Islet precursor cell (in vitro differentiated cells): ENCODE measurements around the gene KPNB1.

Experiments used
- DNase-seq: peaks from one replicate; pipeline ENCODE4 v3.0.0-alpha.2; 2018

Gene KPNB1

DNA sequence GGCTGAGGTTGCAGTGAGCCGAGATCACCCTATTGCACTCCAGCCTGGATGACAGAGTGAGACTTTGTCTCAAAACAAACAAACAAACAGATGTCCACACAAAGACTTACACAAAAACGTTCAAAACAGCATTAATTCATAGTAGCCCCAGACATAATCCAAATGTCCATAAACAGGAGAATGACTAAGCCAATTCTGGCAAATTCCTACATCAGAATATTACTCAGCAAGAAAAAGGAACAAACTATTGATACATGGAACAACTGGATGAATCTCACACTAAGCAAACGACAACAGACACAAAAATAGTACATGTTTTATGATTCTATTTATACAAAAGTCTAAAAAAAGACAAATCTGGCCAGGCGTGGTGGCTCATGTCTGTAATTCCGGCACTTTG, 10.8 kb upstream of the KPNB1 start:
- DNase-seq, result no peak

DNA sequence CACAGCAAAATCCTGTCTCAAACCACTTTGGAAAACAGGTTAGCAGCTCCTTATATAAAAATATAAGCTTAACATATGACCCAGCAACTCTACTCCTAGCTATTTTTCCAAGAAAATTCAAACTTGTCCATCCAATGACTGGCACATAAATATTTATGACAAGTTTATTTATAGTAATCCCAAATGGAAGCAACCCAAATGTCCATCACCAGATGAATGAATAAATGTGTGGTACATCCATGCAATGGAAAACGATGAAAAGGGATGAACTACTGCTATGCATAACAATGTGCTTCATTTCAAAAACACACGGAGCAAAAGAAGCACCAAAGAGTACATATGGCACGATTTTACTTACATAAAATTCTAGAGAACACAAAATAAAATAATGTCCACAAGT, 9.6 kb upstream of the KPNB1 start:
- DNase-seq, result no peak

DNA sequence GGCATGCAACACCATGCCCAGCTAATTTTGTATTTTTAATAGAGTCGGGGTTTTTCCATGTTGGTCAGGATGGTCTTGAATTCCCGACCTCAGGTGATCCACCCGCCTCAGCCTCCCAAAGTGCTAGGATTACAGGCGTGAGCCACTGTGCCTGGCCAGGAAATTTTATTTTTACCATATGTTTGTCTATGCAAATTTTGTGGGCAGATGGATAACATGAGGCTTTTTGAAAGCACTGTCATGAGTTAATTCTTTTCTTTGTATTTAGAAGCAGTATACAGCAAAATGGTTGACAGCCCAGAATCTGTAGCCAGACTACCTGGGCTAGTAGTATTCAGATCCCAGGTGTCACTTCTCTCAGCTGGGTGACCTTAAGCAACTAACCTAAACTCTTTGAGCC, 8.5 kb upstream of the KPNB1 start:
- no peak for DNase-seq

DNA sequence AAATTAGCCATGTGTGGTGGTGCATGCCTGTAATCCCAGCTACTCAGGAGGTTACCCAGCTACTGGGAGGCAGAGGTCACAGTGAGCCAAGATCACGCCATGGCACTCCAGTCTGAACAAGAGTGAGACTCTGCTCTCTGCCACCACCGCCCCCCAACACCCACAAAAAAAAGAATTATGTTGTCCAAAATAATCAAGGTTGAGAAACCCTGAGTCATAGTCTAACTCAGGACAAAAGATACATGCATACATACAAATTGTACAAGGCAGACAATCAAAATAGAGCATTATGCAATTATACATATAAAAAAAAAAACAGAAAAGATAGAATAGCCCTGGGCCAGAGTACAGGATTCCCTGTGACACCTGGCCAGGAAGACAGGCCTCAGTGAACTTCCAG, 6.6 kb upstream of the KPNB1 start:
- no peak for DNase-seq

DNA sequence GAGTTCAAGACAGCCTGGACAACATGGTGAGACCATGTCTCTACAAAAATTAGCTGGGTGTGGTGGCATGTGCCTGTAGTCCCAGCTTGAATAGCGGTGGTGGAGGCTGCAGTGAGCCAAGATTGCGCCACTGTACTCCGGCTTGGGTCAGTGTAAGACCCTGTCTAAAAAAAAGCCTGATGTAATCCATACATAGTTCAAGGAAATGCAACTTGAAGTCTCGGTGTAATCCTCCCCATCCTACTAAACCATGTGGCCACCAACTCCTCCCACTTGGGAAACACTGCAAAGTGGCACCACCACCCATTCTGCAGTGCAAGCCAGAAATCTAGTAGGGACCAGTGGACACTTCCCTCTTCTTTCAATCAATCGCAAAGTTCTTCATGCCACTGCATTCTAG, 5.4 kb upstream of the KPNB1 start:
- no peak for DNase-seq

DNA sequence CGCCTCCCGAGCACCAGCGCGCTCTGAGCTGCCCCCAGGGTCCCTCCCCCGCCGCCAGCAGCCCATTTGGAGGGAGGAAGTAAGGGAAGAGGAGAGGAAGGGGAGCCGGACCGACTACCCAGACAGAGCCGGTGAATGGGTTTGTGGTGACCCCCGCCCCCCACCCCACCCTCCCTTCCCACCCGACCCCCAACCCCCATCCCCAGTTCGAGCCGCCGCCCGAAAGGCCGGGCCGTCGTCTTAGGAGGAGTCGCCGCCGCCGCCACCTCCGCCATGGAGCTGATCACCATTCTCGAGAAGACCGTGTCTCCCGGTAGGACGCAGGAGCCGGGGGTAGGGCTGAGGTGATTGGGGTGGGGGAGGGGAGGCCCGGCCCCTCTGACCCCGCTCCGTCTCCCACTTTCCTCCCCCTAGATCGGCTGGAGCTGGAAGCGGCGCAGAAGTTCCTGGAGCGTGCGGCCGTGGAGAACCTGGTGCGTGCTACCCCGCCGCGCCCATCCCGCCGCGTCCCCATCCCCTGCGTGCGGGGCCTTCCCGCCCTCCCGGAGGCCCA, 329 bp downstream of the KPNB1 start:
- no peak for DNase-seq

DNA sequence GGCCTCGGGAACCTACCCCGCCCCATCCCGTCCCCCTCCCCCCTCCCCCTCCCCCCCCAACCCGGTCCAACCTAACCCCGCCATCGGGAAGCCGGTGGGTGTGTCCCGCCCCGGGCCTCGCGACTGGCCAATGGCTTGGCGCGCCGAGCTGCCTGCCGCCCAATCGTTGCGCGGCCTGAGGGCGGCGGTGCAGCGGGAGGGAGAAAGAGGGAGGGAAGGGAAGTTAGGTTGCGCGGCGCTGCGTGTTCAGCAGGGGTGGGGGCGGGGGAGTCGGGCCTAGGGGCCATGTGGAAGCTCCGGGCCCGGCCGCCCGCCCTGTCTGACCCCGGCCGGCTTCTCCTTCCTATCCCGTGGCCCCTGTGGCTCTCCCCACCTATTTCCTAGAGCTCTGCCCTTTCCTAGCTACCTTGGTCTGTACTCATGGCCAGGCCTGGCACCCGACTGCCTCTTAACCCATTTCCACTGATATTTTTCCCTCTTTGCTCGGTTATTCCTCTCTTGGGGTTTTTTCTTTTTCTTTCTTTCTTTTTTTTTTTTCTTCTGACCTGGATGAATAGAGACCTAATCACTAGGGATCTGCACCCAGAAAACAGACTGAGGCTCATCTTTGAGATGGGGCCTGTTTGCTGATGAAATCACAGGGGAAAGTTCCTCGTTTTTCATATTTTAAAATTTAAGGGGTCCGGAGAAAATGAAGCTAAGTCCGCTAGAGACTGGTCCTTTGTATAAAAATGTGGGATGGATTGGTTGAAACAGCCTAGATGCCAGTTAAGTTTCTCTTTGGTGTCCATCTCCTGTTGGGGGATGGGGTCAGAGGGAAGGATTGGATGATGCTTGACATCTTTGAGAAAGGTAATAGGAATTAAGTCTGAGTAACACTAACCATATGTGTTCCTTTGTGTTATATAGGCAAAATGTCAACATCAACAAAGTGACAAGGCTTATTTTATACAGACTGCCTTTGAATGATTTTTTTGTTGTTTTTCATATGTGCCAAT, 1.1 kb downstream of the KPNB1 start:
- DNase-seq, result peak; percentile 100

DNA sequence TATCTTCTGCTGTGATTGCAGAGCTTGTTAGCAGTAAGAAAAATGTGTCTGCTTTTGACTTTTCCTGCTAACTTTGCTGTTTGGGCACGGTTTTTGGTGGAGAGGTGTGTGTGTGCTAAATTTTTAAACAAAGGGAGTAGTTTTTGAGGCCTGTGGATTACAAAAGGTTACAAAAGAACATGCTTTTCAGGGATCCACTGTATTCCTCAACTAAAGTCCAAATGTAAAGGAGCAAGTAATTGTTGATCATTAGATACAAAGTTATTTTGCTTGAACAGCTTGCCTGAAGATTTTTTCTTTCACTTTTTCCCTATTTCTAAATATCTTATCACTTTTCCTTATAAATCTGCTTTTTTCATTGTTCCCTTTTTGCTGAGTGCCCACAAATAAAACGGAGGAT, 2.0 kb downstream of the KPNB1 start:
- DNase-seq, result no peak

DNA sequence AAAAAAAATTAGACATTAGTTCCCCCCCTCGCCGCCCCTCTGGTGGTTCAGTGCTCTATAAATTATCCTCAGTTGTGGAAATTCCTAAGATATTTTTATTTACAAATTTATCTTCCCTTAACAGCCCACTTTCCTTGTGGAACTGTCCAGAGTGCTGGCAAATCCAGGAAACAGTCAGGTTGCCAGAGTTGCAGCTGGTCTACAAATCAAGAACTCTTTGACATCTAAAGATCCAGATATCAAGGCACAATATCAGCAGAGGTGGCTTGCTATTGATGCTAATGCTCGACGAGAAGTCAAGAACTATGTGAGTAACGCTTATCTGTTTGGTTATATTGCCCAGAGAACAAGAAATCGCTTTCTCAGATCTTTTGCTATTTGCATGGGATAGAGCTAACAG, 2.9 kb downstream of the KPNB1 start:
- no peak for DNase-seq

DNA sequence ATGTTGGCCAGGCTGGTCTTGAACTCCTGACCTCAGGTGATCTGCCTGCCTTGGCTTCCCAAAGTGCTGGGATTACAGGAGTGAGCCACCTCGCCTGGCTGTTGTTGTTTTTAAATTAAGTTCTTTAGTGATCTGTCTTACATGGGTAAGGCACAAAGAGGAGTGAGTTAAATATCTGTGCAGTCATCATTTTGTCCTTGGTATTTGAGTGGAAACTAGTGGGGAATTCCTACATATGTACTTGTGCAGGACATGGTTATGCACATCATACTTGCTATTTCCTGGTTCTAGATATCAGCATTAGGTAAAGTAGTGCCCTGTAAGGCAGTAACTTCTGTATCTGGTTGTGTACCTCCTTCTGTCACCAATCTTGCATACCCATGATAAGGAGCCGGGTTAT, 3.7 kb downstream of the KPNB1 start:
- no peak for DNase-seq

DNA sequence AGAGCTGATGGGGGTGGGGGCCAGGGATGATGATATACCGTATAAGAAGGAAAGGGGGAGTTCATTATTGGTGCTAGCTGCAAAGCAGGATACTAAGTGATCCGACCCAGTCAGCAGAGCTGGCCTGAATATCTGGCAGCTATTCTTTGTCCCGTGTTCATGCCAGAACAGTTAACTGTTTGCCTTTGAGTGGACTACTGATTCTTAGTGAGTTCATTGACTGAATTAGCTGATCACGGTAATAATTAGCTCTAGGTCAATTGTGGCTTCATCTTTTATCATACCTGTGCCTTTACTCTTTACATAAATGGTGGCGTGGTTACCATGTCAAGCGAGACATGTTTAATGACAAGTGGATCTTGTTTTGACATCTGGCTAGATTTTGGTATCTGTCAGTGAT, 5.3 kb downstream of the KPNB1 start:
- no peak for DNase-seq

DNA sequence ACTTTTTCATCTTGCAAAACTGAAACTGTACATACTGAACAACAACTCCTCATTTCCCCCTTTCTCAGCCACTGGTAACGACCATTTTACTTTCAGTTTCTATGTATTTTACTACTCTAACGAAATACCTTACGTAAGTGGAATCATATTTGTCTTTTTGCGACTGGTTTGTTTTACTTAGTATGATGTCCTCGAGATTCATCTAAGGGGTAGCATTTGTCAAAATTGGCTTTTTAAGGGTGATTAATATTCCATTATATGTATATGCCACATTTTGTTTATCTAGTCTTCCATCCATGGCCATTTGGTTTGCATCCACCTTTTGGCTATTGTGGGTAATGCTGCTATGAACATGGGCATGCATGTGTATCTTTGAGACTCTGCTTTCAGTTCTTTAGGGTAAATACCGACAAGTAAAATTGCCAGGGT, 10.4 kb downstream of the KPNB1 start:
- no peak for DNase-seq

DNA sequence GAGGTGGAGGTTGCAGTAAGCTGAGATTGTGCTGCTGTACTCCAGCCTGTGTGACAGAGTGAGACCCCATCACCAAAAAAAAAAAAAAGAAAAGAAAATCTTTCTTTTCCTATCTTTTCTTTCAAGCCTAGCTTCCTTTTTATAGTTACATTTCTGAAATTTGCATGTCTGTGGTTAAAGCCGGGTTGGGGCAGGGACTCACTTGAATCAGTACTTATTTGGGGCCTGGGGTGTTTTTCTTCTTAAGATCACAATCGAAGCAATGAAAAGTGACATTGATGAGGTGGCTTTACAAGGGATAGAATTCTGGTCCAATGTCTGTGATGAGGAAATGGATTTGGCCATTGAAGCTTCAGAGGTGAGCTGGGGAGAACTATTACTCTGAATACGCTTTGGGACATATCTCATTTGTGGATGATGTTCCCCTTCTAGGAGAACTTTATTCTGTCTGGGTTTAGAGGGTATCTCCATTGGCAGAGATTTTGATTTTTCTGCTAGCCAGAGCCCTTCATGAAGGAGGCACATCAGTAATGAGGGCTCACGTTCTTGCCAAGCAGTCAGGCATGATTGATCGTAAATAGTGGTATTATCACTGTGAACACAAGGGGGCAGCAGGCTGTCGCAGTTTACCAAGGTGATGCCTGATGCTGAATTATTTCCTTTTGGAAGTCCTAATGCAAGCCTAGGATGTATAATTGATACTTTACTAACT, 14.3 kb downstream of the KPNB1 start:
- peak; percentile 86 for DNase-seq

DNA sequence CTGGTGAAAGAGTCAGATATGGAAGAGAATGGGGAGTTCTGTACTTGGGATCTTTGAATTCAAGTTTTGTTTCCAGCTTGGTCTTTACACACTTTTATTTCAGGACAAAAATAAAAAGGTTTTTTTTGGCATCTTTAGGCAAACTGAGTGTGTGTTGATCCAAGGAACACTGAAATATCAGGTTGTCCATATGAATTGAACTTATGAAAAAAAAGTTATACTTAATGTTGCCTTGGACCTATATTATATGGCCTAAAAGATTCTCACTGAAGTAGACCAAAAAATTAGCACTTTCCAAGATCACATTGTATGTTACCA, 14.9 kb downstream of the KPNB1 start:
- DNase-seq, result no peak

DNA sequence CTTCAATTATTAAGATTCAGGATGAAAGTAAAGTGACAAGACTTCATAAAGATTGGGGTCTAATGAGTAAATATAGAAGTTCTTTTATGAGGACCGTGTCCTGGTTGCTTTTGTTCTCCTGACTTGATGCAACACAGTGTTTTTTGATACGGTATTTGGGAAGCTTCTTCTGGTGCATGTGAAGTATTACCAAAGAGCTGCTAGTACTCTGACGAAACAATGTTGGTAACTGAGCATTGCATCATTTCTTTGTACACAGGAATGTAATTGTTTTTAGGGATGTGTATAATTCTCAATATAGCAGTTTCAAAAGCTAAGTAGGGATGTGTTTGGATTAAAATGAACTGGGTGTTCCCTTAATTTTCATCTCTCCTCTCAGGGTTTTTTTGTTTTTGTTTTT, 15.9 kb downstream of the KPNB1 start:
- DNase-seq, result no peak

DNA sequence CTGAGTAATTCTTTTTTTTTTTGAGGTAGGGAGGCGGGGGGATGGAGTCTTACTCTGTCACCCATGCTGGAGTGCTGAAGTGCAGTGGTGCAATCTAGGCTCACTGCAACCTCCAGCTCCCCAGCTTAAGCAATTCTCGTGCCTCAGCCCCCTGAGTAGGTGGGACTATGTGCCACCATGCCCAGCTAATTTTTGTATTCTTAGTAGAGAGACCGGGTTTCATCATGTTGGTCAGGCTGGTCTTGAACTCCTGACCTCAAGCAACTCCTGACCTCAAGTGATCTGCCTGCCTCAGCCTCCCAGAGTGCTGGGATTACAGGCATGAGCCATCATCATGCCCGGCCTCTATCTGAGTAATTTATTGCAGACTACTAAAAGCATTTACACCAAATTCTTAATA, 19.4 kb downstream of the KPNB1 start:
- DNase-seq, result no peak

DNA sequence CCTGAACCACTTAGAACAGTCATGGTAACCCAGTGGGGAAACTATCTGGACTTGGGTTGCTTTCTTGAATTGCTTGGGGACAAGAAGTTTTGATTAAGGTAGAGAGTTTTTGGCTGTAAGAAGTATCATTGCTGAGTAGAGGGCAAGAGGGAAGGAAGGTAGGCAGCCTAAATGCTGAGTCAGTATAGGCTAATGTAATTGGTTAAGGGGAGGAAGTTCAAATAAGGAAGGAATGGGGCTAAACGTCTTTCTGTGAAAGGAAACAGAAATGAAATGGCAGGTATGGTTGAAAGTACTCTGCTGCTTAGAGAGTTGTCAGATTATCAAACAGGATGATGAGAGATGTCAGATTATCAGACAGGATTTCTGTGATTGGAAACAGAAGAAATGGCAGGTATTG, 20.3 kb downstream of the KPNB1 start:
- no peak for DNase-seq

DNA sequence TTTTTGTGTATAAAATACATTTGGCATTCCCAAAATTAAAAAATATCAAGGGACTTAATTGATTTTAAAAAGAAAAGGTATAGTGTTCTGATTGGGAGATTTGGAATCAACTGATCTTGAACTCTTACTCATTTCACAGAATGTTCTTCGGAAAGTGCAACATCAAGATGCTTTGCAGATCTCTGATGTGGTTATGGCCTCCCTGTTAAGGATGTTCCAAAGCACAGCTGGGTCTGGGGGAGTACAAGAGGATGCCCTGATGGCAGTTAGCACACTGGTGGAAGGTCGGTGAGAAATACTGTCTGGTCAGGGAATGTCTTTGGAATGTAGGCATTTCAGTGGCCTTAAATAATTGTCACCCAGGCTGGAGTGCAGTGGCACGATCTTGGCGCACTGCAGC, 24.8 kb downstream of the KPNB1 start:
- no peak for DNase-seq

DNA sequence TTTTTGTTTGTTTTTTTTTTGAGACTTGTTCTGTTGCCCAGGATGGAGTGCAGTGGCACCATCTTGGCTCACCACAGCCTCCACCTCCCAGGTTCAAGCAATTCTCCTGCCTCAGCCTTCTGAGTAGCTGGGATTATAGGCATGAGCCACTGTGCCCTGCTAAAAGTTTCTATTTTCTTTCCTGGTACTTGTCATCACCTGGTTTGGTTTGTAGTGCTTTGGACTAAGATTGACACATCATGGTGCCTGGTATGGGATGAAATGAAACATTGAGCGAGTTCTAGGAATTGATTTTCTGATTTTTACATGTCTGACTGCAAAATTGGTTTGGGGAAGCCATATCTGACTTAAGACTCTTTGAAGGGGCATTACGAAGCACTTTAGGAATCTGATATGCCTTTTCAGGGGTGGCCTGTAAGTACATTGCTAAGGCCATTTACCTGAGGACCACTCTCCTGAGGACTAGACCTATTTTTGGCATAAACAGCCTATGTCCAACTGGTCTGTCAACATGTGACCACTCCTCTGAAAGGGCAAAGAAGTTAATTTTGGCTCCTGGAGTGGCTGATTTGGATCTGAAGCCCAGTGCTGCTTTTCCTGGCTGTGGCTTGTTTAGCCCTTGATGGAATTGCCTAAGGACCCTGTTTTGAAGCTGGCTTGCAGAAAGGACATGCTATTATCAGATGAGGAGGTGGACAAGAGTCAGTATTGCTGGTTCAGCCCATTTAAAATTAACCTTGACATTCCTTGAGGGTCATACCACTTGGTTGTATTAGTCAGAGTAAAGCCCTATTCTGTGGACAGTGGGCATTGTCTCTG, 25.9 kb downstream of the KPNB1 start:
- DNase-seq, result no peak

DNA sequence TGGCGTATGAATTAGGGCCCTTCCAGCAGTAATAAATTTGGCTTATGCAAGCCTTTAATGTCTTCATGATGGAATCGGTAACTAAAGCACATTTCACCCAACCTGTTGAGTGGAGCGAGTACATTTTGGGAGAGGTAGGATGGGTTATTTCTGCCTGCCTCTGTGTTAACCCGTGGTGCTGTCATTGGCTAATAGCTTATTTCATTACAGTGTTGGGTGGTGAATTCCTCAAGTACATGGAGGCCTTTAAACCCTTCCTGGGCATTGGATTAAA, 26.4 kb downstream of the KPNB1 start:
- no peak for DNase-seq

DNA sequence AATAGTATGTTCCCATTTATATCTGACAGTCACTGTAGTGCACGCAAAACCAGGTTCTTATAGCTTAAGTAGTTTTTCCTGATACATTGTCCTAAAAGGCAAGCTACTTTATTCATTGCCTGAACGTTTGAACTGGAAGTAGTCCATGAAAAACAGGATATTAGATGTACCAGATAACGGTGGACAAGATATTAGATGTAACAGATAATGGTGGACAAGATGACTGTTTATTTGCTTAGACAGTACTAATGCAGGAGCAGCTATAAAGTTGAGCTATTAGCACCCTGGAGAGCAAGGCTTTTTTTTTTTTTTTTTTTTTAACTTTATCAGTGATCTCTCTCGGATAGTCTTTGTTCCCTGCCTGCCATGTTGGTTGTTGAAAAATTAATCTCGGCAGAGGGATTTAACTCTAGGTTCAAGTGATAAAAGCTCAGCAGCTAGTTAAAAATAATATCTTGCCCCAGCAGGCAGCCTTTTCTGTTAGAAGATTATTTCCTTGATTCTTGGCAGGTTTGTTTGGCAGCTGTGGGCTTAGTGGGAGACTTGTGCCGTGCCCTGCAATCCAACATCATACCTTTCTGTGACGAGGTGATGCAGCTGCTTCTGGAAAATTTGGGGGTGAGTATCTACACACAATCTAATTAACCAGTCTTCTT, 26.9 kb downstream of the KPNB1 start:
- no peak for DNase-seq

DNA sequence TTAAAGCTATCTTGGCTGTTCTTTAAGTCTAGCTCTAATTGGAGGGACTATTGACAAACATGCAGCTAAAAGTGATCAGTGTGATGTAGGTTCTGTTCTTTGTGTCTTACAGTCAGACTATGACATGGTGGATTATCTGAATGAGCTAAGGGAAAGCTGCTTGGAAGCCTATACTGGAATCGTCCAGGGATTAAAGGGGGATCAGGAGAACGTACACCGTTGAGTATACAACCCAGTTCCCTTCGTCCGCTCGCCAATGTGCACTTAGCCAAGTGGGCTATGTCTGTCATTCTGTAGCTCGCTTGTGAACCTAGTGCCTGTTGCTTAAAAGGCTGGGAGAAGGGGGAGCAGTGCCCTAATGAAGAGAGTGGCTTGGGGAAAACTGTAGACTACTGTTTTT, 28.5 kb downstream of the KPNB1 start:
- DNase-seq, result no peak

DNA sequence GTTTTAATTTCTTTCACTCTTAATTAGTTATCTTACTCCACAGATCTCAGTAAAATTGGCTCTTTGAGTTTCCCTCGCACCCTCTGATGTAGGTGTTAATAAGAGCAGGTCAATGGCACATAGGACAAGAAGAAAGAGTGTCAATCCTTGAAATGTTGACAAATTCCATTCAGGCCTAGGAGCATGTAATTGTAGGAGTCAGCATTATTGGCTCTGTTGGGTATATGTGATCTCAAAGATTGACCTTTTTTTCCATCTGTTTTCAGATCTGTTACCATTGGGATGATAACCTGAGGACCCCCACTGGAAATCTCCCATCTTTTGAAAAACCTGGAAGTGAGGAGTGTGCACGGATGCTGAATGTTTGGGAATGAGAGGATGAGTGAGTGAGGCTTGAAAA, 32.4 kb downstream of the KPNB1 start:
- no peak for DNase-seq
